Fibroblast of pulmonary artery (primary cell): ENCODE data around the gene TBC1D2B.

Source experiments
- DNase-seq: peaks from one replicate; pipeline ENCODE4 v3.0.0-alpha.2; 2010; ENCODE audit warnings: low read depth
- H3K4me3 ChIP-seq: replicated peaks from 2 replicates; pipeline ENCODE4 v1.5.1; 2011; ENCODE audit warnings: low read depth, mild to moderate bottlenecking, control low read depth, low read length, moderate library complexity
- CTCF ChIP-seq: IDR thresholded peaks from 2 replicates; pipeline ENCODE4 v1.5.1; 2011; ENCODE audit warnings: mild to moderate bottlenecking, control low read depth, low read length, inconsistent platforms; ENCODE audit errors: missing control alignments

The TBC1D2B gene

GRCh38 chr15:78110096-78110495, 32.6 kb upstream of the TBC1D2B start:
- H3K4me3 ChIP-seq = no peak overlapping the region
- DNase-seq = no peak
- no peak for TF ChIP-seq CTCF

- no peak for TF ChIP-seq CTCF
- no peak overlapping the region for H3K4me3 ChIP-seq
- DNase-seq = no peak
Observed at GRCh38 chr15:78109156-78109555, 31.6 kb upstream of the TBC1D2B start.

- peak; percentile 89 for DNase-seq
- H3K4me3 ChIP-seq = no peak overlapping the region
- peak; percentile 95 for TF ChIP-seq CTCF
Observed at GRCh38 chr15:78108300-78109084, 31.0 kb upstream of the TBC1D2B start.

GRCh38 chr15:78107471-78107870, 30.0 kb upstream of the TBC1D2B start:
- no peak overlapping the region for H3K4me3 ChIP-seq
- no peak for TF ChIP-seq CTCF
- no peak for DNase-seq

GRCh38 chr15:78105476-78106241, 28.1 kb upstream of the TBC1D2B start:
- peak; percentile 11 for DNase-seq
- no peak for TF ChIP-seq CTCF

GRCh38 chr15:78104566-78105475, 27.3 kb upstream of the TBC1D2B start:
- TF ChIP-seq CTCF = no peak
- no peak overlapping the region for H3K4me3 ChIP-seq
- no peak for DNase-seq

More at GRCh38 chr15:78105476-78106241, 28.1 kb upstream of the TBC1D2B start:
- no peak overlapping the region for H3K4me3 ChIP-seq
